OCI-LY3 (cell line): ENCODE measurements around the gene CENPU.
"Not testable (repeated sequence)": the region's sequence is repeated elsewhere in the genome, so short reads cannot be mapped to it uniquely, and the experiment has no call there.

Source experiments
- H2AFZ ChIP-seq: fragments of 200-600, 300-600 bp; shearing (Covaris generic); 2 replicates; pipeline ENCODE4 v1.6.0; 2014; ENCODE audit warnings: antibody characterized with exemption, low read depth, low read length
- H3K27ac ChIP-seq: fragments of 200-600, 300-600 bp; sonication (generic); 2 replicates; pipeline ENCODE4 v1.5.1; 2014; ENCODE audit warnings: mild to moderate bottlenecking, low read length, moderate library complexity, mixed read lengths
- H3K27me3 ChIP-seq: fragments of 200-600, 300-600 bp; sonication (generic); 2 replicates; pipeline ENCODE4 v1.6.1; 2014; ENCODE audit warnings: low read depth, low read length, mixed read lengths
- H3K36me3 ChIP-seq: fragments of 200-600, 300-600 bp; sonication (generic); replicated peaks from 2 replicates; pipeline ENCODE3; 2014; ENCODE audit warnings: low read depth, low read length, mixed read lengths
- H3K4me1 ChIP-seq: fragments of 300-600, 200-600 bp; sonication (generic); 2 replicates; pipeline ENCODE4 v1.6.1; 2014; ENCODE audit warnings: low read length, mixed read lengths
- H3K4me2 ChIP-seq: fragments of 200-600, 300-600 bp; sonication (generic); 2 replicates; pipeline ENCODE4 v1.6.1; 2014; ENCODE audit warnings: low read length, mixed read lengths
- H3K4me3 ChIP-seq: fragments of 300-600, 200-600 bp; sonication (generic); 2 replicates; pipeline ENCODE4 v1.5.1; 2014; ENCODE audit warnings: antibody characterized with exemption, mild to moderate bottlenecking, low read length, moderate library complexity
- H3K79me2 ChIP-seq: fragments of 300-600, 200-600 bp; shearing (Covaris generic); 2 replicates; pipeline ENCODE4 v1.6.1; 2014; ENCODE audit warnings: mild to moderate bottlenecking, low read length, mixed read lengths
- H3K9ac ChIP-seq: fragments of 300-600, 200-600 bp; shearing (Covaris generic); 2 replicates; pipeline ENCODE4 v1.6.0; 2014; ENCODE audit warnings: mild to moderate bottlenecking, low read length, moderate library complexity
- H3K9me3 ChIP-seq: fragments of 200-600, 300-600 bp; shearing (Covaris generic); 2 replicates; pipeline ENCODE4 v1.6.1; 2014; ENCODE audit warnings: low read length, mixed read lengths; ENCODE audit not compliant: insufficient read depth
- H4K20me1 ChIP-seq: fragments of 200-600, 300-600 bp; sonication (generic); 2 replicates; pipeline ENCODE4 v1.6.1; 2016; ENCODE audit warnings: low read length, mixed read lengths; ENCODE audit not compliant: insufficient read depth
- CTCF ChIP-seq: fragments of 200-600, 300-600 bp; sonication (generic); IDR thresholded peaks from 2 replicates; pipeline ENCODE4 v1.5.1; 2014; ENCODE audit warnings: antibody characterized with exemption, low read length, low read depth
- EZH2phosphoT487 ChIP-seq: fragments of 200-600 bp; shearing (Covaris generic); IDR thresholded peaks from 2 replicates; pipeline ENCODE4 v1.6.1; 2018; ENCODE audit warnings: antibody characterized with exemption, mixed run types, low read depth

CENPU gene

GRCh38 chr4:184733654-184734524 is at the start of gene CENPU:
Gene CENPU (minus strand): TSS chr4:184734096. CDS start chr4:184734062, 34 bp downstream.
- Histone ChIP-seq H3K27me3 (no peaks in the 10 kb centered on the region), H3K27ac (peak within 1 kb of the TSS; percentile 41)
- no peak for TF ChIP-seq EZH2phosphoT487
- no peak for TF ChIP-seq CTCF

GRCh38 chr4:184782731-184783373 is 49.0 kb upstream of the CENPU start:
- no peak for TF ChIP-seq EZH2phosphoT487
- TF ChIP-seq CTCF = no peak
- no peaks in the 10 kb centered on the region for H4K20me1 ChIP-seq
- no peak overlapping the region for H3K27ac ChIP-seq
- no peak overlapping the region for H3K9ac ChIP-seq
- H3K4me3 ChIP-seq = no peak overlapping the region
- H2AFZ ChIP-seq = no peak overlapping the region
- no peaks in the 10 kb centered on the region for H3K36me3 ChIP-seq
- H3K4me1 ChIP-seq = no peaks in the 10 kb centered on the region
- H3K79me2 ChIP-seq = no peaks in the 10 kb centered on the region
- H3K4me2 ChIP-seq = no peak overlapping the region
- H3K9me3 ChIP-seq = no peaks in the 10 kb centered on the region
- H3K27me3 ChIP-seq = no peaks in the 10 kb centered on the region

More at GRCh38 chr4:184733654-184734524, at the start of gene CENPU:
- H2AFZ ChIP-seq = peak within 1 kb of the TSS; percentile 76
- H3K4me3 ChIP-seq = peak within 1 kb of the TSS; percentile 91
- H4K20me1 ChIP-seq = peaks cover 4% of the 10 kb centered on the region; the same call in 1 of the 2 replicates
- H3K9me3 ChIP-seq = no peaks in the 10 kb centered on the region
- H3K9ac ChIP-seq = peak within 1 kb of the TSS; percentile 73
- H3K79me2 ChIP-seq = peaks cover 37% of the 10 kb centered on the region
- no peaks in the 10 kb centered on the region for H3K36me3 ChIP-seq
- H3K4me1 ChIP-seq = peaks cover 6% of the 10 kb centered on the region; the same call in 1 of the 2 replicates
- H3K4me2 ChIP-seq = peak within 1 kb of the TSS; percentile 67

- not testable (repeated sequence) for H3K9ac ChIP-seq, H3K79me2 ChIP-seq, H3K4me3 ChIP-seq, H4K20me1 ChIP-seq, H3K4me2 ChIP-seq, H3K36me3 ChIP-seq, H3K4me1 ChIP-seq, H3K27ac ChIP-seq, H3K27me3 ChIP-seq, H3K9me3 ChIP-seq, H2AFZ ChIP-seq
Observed at GRCh38 chr4:184779160-184779559, 45.3 kb upstream of the CENPU start.

- H3K36me3 ChIP-seq = no peaks in the 10 kb centered on the region
- H3K27ac ChIP-seq = no peak overlapping the region
- no peaks in the 10 kb centered on the region for H3K9me3 ChIP-seq
- H3K4me1 ChIP-seq = no peaks in the 10 kb centered on the region
- H2AFZ ChIP-seq = no peak overlapping the region
- H3K4me2 ChIP-seq = no peak overlapping the region
- no peak overlapping the region for H3K9ac ChIP-seq
- H3K79me2 ChIP-seq = no peaks in the 10 kb centered on the region
- no peak overlapping the region for H3K4me3 ChIP-seq
- no peaks in the 10 kb centered on the region for H4K20me1 ChIP-seq
- TF ChIP-seq EZH2phosphoT487 (no peak), CTCF (no peak)
- H3K27me3 ChIP-seq = no peaks in the 10 kb centered on the region
Observed at GRCh38 chr4:184778325-184778724, 44.4 kb upstream of the CENPU start.
